Measurements from ENCODE around the gene RNF149.
A peak's percentile ranks its signal among the peaks of the same experiment; 100 is the strongest.
"Not testable (repeated sequence)": the region's sequence is repeated elsewhere in the genome, so short reads cannot be mapped to it uniquely, and the experiment has no call there.

Gene RNF149

GRCh38 chr2:101235956-101236355 lies 72.5 kb downstream of the RNF149 start:
- H3K18ac ChIP-seq (ENCODE audit: low read depth in 1 of 2, low read length in 2 of 2); H2BK15ac ChIP-seq (ENCODE audit: low read depth, poor library complexity, severe bottlenecking); H3K9ac ChIP-seq (ENCODE audit: low read length); H3K27ac ChIP-seq (ENCODE audit: low read length, poor library complexity, severe bottlenecking); H3K9me3 ChIP-seq (ENCODE audit: control insufficient read depth, low read length); H2BK12ac ChIP-seq (ENCODE audit: low read length in 2 of 2); H2BK120ac ChIP-seq (ENCODE audit: low read depth, low read length); H3K14ac ChIP-seq (ENCODE audit: low read length in 2 of 2); H4K91ac ChIP-seq (ENCODE audit: low read length); H2BK5ac ChIP-seq (ENCODE audit: low read depth, low read length, poor library complexity, severe bottlenecking); H3K23ac ChIP-seq (ENCODE audit: low read length in 2 of 2); H3K36me3 ChIP-seq (ENCODE audit: control insufficient read depth in 1 of 2, insufficient read depth in 2 of 2, low read depth in 1 of 2, low read length in 2 of 2); H3K4me2 ChIP-seq (ENCODE audit: low read length, poor library complexity, severe bottlenecking); H3K4ac ChIP-seq (ENCODE audit: low read depth in 1 of 2, low read length in 2 of 2); H2AFZ ChIP-seq (ENCODE audit: low read depth, low read length); DNase-seq; H3K27me3 ChIP-seq (ENCODE audit: control insufficient read depth in 1 of 2, insufficient read depth in 1 of 2, low read length in 2 of 2); H3K4me3 ChIP-seq (ENCODE audit: insufficient read depth in 1 of 2, low read depth in 1 of 2, low read length in 2 of 2); H3K79me1 ChIP-seq (replicated peaks; ENCODE audit: low read length, poor library complexity, severe bottlenecking); H4K8ac ChIP-seq (ENCODE audit: low read length); H2AK5ac ChIP-seq (ENCODE audit: low read length, severe bottlenecking); H3K4me1 ChIP-seq (ENCODE audit: control insufficient read depth, insufficient read depth, low read depth, low read length): not testable (repeated sequence)
- 53% methylated on average over 1 of the region's 1 CpG for WGBS

- H2BK15ac ChIP-seq (ENCODE audit: low read depth, poor library complexity, severe bottlenecking) = no peak overlapping the region
- H3K27ac ChIP-seq (ENCODE audit: low read length, poor library complexity, severe bottlenecking) = no peak overlapping the region
- H2BK12ac ChIP-seq (ENCODE audit: low read length in 2 of 2) = no peak overlapping the region
- H3K4me3 ChIP-seq (ENCODE audit: insufficient read depth in 1 of 2, low read depth in 1 of 2, low read length in 2 of 2) = no peak overlapping the region
- no peak overlapping the region for H3K9ac ChIP-seq (ENCODE audit: low read length)
- H2AFZ ChIP-seq (ENCODE audit: low read depth, low read length) = no peak overlapping the region
- H3K79me1 ChIP-seq (replicated peaks; ENCODE audit: low read length, poor library complexity, severe bottlenecking) = peaks cover 2% of the 10 kb centered on the region
- H4K8ac ChIP-seq (ENCODE audit: low read length) = no peak overlapping the region
- peaks cover 6% of the 10 kb centered on the region for H3K4me1 ChIP-seq (ENCODE audit: control insufficient read depth, insufficient read depth, low read depth, low read length)
- no peak overlapping the region for H3K14ac ChIP-seq (ENCODE audit: low read length in 2 of 2)
- H4K91ac ChIP-seq (ENCODE audit: low read length) = no peak overlapping the region
- no peak overlapping the region for H2BK120ac ChIP-seq (ENCODE audit: low read depth, low read length)
- H3K4me2 ChIP-seq (ENCODE audit: low read length, poor library complexity, severe bottlenecking) = no peak overlapping the region
- no peak for DNase-seq
- WGBS = 82% methylated on average over 12 of the region's 12 CpGs
- H2AK5ac ChIP-seq (ENCODE audit: low read length, severe bottlenecking) = peak overlapping the region; percentile 61
- no peak overlapping the region for H3K18ac ChIP-seq (ENCODE audit: low read depth in 1 of 2, low read length in 2 of 2)
- H3K23ac ChIP-seq (ENCODE audit: low read length in 2 of 2) = no peak overlapping the region
- H2BK5ac ChIP-seq (ENCODE audit: low read depth, low read length, poor library complexity, severe bottlenecking) = no peak overlapping the region
- no peaks in the 10 kb centered on the region for H3K36me3 ChIP-seq (ENCODE audit: control insufficient read depth in 1 of 2, insufficient read depth in 2 of 2, low read depth in 1 of 2, low read length in 2 of 2)
- no peaks in the 10 kb centered on the region for H3K9me3 ChIP-seq (ENCODE audit: control insufficient read depth, low read length)
- H3K4ac ChIP-seq (ENCODE audit: low read depth in 1 of 2, low read length in 2 of 2) = no peak overlapping the region
- peaks cover 0 to 2% of the 10 kb centered on the region in 2 experiments for H3K27me3 ChIP-seq (ENCODE audit: control insufficient read depth in 1 of 2, insufficient read depth in 1 of 2, low read length in 2 of 2)
These were observed 74.1 kb downstream of the RNF149 start for GRCh38 chr2:101234169-101234938.

- no peak for DNase-seq
- Histone ChIP-seq H3K23ac (ENCODE audit: low read length in 2 of 2) (no peak overlapping the region), H3K9me3 (ENCODE audit: control insufficient read depth, low read length) (no peaks in the 10 kb centered on the region), H2BK12ac (ENCODE audit: low read length in 2 of 2) (no peak overlapping the region), H3K4me3 (ENCODE audit: insufficient read depth in 1 of 2, low read depth in 1 of 2, low read length in 2 of 2) (no peak overlapping the region), H4K8ac (ENCODE audit: low read length) (no peak overlapping the region), H2AFZ (ENCODE audit: low read depth, low read length) (no peak overlapping the region), H3K27me3 (ENCODE audit: control insufficient read depth in 1 of 2, insufficient read depth in 1 of 2, low read length in 2 of 2) (peaks cover 0 to 2% of the 10 kb centered on the region in 2 experiments), H3K14ac (ENCODE audit: low read length in 2 of 2) (no peak overlapping the region), H3K4me1 (ENCODE audit: control insufficient read depth, insufficient read depth, low read depth, low read length) (peaks cover 4% of the 10 kb centered on the region), H2BK120ac (ENCODE audit: low read depth, low read length) (no peak overlapping the region), H3K9ac (ENCODE audit: low read length) (no peak overlapping the region), H3K79me1 (replicated peaks; ENCODE audit: low read length, poor library complexity, severe bottlenecking) (peaks cover 2% of the 10 kb centered on the region), H4K91ac (ENCODE audit: low read length) (no peak overlapping the region), H3K27ac (ENCODE audit: low read length, poor library complexity, severe bottlenecking) (no peak overlapping the region), H3K36me3 (ENCODE audit: control insufficient read depth in 1 of 2, insufficient read depth in 2 of 2, low read depth in 1 of 2, low read length in 2 of 2) (no peaks in the 10 kb centered on the region), H3K4me2 (ENCODE audit: low read length, poor library complexity, severe bottlenecking) (no peak overlapping the region), H2BK5ac (ENCODE audit: low read depth, low read length, poor library complexity, severe bottlenecking) (no peak overlapping the region), H2AK5ac (ENCODE audit: low read length, severe bottlenecking) (peak overlapping the region; percentile 26), H3K4ac (ENCODE audit: low read depth in 1 of 2, low read length in 2 of 2) (no peak overlapping the region), H2BK15ac (ENCODE audit: low read depth, poor library complexity, severe bottlenecking) (no peak overlapping the region), H3K18ac (ENCODE audit: low read depth in 1 of 2, low read length in 2 of 2) (no peak overlapping the region)
- WGBS = 93% methylated on average over 6 of the region's 6 CpGs
These were observed 75.7 kb downstream of the RNF149 start for GRCh38 chr2:101232770-101233169.

- H4K91ac ChIP-seq (ENCODE audit: low read length) = no peak overlapping the region
- H3K23ac ChIP-seq (ENCODE audit: low read length in 2 of 2) = no peak overlapping the region
- no peak overlapping the region for H3K4me3 ChIP-seq (ENCODE audit: insufficient read depth in 1 of 2, low read depth in 1 of 2, low read length in 2 of 2)
- no peak overlapping the region for H3K18ac ChIP-seq (ENCODE audit: low read depth in 1 of 2, low read length in 2 of 2)
- H2AFZ ChIP-seq (ENCODE audit: low read depth, low read length) = no peak overlapping the region
- no peak overlapping the region for H2BK120ac ChIP-seq (ENCODE audit: low read depth, low read length)
- no peak overlapping the region for H3K4ac ChIP-seq (ENCODE audit: low read depth in 1 of 2, low read length in 2 of 2)
- no peak overlapping the region for H3K14ac ChIP-seq (ENCODE audit: low read length in 2 of 2)
- H3K9ac ChIP-seq (ENCODE audit: low read length) = no peak overlapping the region
- peak overlapping the region; percentile 45 for H2BK5ac ChIP-seq (ENCODE audit: low read depth, low read length, poor library complexity, severe bottlenecking)
- no peak overlapping the region for H2BK15ac ChIP-seq (ENCODE audit: low read depth, poor library complexity, severe bottlenecking)
- H3K27ac ChIP-seq (ENCODE audit: low read length, poor library complexity, severe bottlenecking) = peak overlapping the region; percentile 95
- peaks cover 4% of the 10 kb centered on the region for H3K4me1 ChIP-seq (ENCODE audit: control insufficient read depth, insufficient read depth, low read depth, low read length)
- H2AK5ac ChIP-seq (ENCODE audit: low read length, severe bottlenecking) = peak overlapping the region; percentile 54
- H3K79me1 ChIP-seq (replicated peaks; ENCODE audit: low read length, poor library complexity, severe bottlenecking) = peaks cover 2% of the 10 kb centered on the region
- H2BK12ac ChIP-seq (ENCODE audit: low read length in 2 of 2) = no peak overlapping the region
- H3K36me3 ChIP-seq (ENCODE audit: control insufficient read depth in 1 of 2, insufficient read depth in 2 of 2, low read depth in 1 of 2, low read length in 2 of 2) = no peaks in the 10 kb centered on the region
- no peak overlapping the region for H3K4me2 ChIP-seq (ENCODE audit: low read length, poor library complexity, severe bottlenecking)
- H3K27me3 ChIP-seq (ENCODE audit: control insufficient read depth in 1 of 2, insufficient read depth in 1 of 2, low read length in 2 of 2) = peaks cover 0 to 2% of the 10 kb centered on the region in 2 experiments
- WGBS = 94% methylated on average over 6 of the region's 6 CpGs
- H3K9me3 ChIP-seq (ENCODE audit: control insufficient read depth, low read length) = no peaks in the 10 kb centered on the region
- no peak for DNase-seq
- no peak overlapping the region for H4K8ac ChIP-seq (ENCODE audit: low read length)
These were observed 76.4 kb downstream of the RNF149 start for GRCh38 chr2:101231937-101232730.
